SK-N-SH (cell line): ENCODE data around the gene BAD.

ENCODE experiments used
- CHD2 ChIP-seq: fragments of 150-350 bp; IDR thresholded peaks from 2 replicates; pipeline ENCODE4 v1.6.1; 2018; ENCODE audit warnings: low read length; ENCODE audit not compliant: partially characterized antibody
- EZH2phosphoT487 ChIP-seq: fragments of 200-600 bp; sonication (generic); IDR thresholded peaks from 2 replicates; pipeline ENCODE4 v1.6.1; 2017; ENCODE audit warnings: low read depth, mixed run types, mild to moderate bottlenecking, antibody characterized with exemption, moderate library complexity, borderline replicate concordance
- FOXJ3 ChIP-seq: sonication (generic); formaldehyde crosslinking; IDR thresholded peaks from 2 replicates; pipeline ENCODE4 v1.5.1; 2020; ENCODE audit warnings: mild to moderate bottlenecking, missing genetic modification reagents
- FOXM1 ChIP-seq: IDR thresholded peaks from 2 replicates; pipeline ENCODE4 v1.4.0; 2012; ENCODE audit warnings: low read depth, mild to moderate bottlenecking
- GABPA ChIP-seq: IDR thresholded peaks from 2 replicates; pipeline ENCODE4 v1.4.0; 2012; ENCODE audit warnings: low read depth, mild to moderate bottlenecking
- POLR2AphosphoS5 ChIP-seq: IDR thresholded peaks from 2 replicates; pipeline ENCODE4 v1.6.1; 2012; ENCODE audit warnings: low read depth, low read length
- RXRA ChIP-seq: IDR thresholded peaks from 2 replicates; pipeline ENCODE4 v1.4.0; 2012; ENCODE audit warnings: low read depth, mild to moderate bottlenecking, borderline replicate concordance
- SMC3 ChIP-seq: IDR thresholded peaks from 2 replicates; pipeline ENCODE4 v1.6.1; 2012; ENCODE audit warnings: low read depth, low read length, improper control_type of control experiment
- TAF1 ChIP-seq: IDR thresholded peaks from 2 replicates; pipeline ENCODE4 v1.6.1; 2012; ENCODE audit warnings: low read depth, mild to moderate bottlenecking, low read length, moderate library complexity, borderline replicate concordance
- TCF12 ChIP-seq: IDR thresholded peaks from 2 replicates; pipeline ENCODE4 v1.4.0; 2012
- YY1 ChIP-seq: IDR thresholded peaks from 2 replicates; pipeline ENCODE4 v1.4.0; 2012; ENCODE audit warnings: low read depth, mild to moderate bottlenecking
- TF ChIP-seq, protein P1 (sequence below): fragments of 200-600 bp; sonication (generic); IDR thresholded peaks from 2 replicates; pipeline ENCODE4 v1.6.1; 2017; ENCODE audit warnings: antibody characterized with exemption, mild to moderate bottlenecking, moderate library complexity
- TF ChIP-seq, protein P2 (sequence below): fragments of 150-350 bp; IDR thresholded peaks from 2 replicates; pipeline ENCODE4 v1.6.1; 2017; ENCODE audit warnings: antibody characterized with exemption, low read length, low read depth, borderline replicate concordance
- TF ChIP-seq, protein P3 (sequence below): IDR thresholded peaks from 2 replicates; pipeline ENCODE4 v1.4.0; 2012; ENCODE audit warnings: low read depth, borderline replicate concordance

DNA sequence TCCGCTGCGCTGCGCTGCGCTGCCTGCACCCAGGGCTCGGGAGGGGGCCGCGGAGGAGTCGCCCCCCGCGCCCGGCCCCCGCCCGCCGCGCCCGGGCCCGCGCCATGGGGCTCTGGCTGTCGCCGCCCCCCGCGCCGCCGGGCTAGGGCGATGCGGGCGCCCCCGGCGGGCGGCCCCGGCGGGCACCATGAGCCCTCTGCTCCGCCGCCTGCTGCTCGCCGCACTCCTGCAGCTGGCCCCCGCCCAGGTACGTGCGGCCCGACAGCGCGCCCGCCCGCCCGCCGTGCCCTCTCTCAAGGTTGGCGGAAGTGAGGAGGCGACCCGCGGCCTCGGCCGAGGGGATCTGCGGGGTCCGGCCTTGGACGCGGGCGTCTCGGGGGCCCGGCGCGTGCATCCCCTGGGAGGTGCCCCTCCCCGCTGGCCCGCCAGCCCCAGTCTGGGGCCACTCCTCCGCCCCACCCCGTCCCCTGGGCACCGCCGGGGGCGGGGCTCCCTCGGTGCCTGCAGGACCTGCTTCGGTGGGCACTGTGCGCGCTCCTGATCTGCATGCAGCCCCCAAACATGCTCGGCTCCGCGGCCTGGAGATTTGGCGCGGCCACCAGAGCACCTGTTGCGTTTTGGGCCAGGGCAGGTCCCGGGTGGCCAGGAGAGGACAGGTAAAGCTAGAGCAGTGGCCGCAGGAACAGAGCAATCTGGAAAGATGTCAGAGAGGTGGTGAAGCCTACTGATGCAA is 49.7 kb downstream of the BAD start:
- TF ChIP-seq SMC3 (no peak), CHD2 (no peak), POLR2AphosphoS5 (peak; percentile 20; the same call in 1 of the 2 replicates), GABPA (no peak), EZH2phosphoT487 (no peak), TAF1 (no peak), FOXM1 (no peak), TCF12 (no peak), FOXJ3 (CRISPR knock-in tag) (no peak), RXRA (no peak), YY1 (no peak)
- TF ChIP-seq, protein P1, sequence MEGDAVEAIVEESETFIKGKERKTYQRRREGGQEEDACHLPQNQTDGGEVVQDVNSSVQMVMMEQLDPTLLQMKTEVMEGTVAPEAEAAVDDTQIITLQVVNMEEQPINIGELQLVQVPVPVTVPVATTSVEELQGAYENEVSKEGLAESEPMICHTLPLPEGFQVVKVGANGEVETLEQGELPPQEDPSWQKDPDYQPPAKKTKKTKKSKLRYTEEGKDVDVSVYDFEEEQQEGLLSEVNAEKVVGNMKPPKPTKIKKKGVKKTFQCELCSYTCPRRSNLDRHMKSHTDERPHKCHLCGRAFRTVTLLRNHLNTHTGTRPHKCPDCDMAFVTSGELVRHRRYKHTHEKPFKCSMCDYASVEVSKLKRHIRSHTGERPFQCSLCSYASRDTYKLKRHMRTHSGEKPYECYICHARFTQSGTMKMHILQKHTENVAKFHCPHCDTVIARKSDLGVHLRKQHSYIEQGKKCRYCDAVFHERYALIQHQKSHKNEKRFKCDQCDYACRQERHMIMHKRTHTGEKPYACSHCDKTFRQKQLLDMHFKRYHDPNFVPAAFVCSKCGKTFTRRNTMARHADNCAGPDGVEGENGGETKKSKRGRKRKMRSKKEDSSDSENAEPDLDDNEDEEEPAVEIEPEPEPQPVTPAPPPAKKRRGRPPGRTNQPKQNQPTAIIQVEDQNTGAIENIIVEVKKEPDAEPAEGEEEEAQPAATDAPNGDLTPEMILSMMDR = no peak
- TF ChIP-seq, protein P2, sequence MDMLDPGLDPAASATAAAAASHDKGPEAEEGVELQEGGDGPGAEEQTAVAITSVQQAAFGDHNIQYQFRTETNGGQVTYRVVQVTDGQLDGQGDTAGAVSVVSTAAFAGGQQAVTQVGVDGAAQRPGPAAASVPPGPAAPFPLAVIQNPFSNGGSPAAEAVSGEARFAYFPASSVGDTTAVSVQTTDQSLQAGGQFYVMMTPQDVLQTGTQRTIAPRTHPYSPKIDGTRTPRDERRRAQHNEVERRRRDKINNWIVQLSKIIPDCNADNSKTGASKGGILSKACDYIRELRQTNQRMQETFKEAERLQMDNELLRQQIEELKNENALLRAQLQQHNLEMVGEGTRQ = no peak
- TF ChIP-seq, protein P3, sequence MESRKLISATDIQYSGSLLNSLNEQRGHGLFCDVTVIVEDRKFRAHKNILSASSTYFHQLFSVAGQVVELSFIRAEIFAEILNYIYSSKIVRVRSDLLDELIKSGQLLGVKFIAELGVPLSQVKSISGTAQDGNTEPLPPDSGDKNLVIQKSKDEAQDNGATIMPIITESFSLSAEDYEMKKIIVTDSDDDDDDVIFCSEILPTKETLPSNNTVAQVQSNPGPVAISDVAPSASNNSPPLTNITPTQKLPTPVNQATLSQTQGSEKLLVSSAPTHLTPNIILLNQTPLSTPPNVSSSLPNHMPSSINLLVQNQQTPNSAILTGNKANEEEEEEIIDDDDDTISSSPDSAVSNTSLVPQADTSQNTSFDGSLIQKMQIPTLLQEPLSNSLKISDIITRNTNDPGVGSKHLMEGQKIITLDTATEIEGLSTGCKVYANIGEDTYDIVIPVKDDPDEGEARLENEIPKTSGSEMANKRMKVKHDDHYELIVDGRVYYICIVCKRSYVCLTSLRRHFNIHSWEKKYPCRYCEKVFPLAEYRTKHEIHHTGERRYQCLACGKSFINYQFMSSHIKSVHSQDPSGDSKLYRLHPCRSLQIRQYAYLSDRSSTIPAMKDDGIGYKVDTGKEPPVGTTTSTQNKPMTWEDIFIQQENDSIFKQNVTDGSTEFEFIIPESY = no peak
